Ammon's horn (tissue), 1 donor: ENCODE data around the gene ADCY10.
"Not testable (repeated sequence)": the region's sequence is repeated elsewhere in the genome, so short reads cannot be mapped to it uniquely, and the experiment has no call there.

Source experiments
- DNase-seq: peaks from one replicate; pipeline ENCODE4 v3.0.0-alpha.2; 2016; ENCODE audit warnings: low spot score

Gene ADCY10

DNA sequence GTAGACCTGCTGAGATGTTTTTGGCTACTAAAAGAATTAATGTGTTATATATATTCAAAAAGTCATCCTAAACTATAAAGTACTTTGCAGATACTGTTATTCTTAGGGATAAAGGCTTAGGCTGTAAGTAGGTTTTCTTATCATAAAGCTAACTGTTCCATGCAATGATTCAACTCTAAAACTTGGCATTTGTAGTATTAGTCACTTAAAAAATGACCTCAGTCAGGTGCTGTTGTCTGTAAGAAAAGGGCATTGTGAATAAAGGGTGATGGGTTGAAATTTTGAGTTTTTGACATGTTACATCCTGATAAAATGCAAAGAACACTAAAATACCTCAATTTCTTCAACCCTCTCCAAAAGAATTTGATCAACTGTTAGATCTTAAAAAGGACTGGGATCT is 32.9 kb downstream of the ADCY10 start:
- no peak for DNase-seq

DNA sequence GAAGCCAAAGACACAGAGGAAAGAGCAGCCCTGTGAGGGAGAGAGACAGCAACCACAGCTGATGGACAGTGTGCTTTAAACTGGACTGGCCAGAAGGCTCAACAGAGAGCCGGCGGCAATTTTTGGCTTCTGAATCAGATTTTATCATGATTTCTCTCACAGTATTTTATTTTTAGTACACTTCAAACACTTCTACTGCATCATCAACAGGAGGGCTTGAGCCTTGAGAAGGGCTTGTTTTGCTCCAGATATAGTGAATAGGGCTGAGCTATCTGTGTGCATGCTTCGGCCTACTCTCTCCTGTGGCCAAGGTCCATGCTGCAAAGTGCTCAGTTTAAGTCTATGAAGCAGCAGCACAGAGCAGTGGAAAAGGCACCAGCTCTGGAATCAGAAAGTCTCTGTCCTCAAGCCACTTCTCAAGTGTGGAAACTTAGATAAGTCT is 33.3 kb downstream of the ADCY10 start:
- no peak for DNase-seq

DNA sequence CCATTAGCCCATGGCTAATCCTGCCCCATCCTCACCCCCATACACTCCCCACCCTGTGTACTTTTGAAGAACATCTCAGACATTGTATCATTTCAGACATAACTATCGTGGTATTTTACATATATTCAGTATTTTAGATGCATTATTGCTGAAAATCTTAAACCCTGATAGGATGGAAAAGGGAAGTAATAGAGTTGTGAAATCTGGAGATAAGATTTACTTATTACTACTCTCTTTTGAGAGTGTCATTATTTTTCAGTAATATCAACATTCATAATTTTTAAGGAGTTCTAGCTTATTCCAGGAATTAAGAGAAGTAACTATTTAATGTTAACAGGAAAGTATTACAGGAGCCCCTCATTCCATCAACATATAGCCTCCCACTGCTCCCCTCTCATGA is 34.4 kb downstream of the ADCY10 start:
- DNase-seq, result no peak

DNA sequence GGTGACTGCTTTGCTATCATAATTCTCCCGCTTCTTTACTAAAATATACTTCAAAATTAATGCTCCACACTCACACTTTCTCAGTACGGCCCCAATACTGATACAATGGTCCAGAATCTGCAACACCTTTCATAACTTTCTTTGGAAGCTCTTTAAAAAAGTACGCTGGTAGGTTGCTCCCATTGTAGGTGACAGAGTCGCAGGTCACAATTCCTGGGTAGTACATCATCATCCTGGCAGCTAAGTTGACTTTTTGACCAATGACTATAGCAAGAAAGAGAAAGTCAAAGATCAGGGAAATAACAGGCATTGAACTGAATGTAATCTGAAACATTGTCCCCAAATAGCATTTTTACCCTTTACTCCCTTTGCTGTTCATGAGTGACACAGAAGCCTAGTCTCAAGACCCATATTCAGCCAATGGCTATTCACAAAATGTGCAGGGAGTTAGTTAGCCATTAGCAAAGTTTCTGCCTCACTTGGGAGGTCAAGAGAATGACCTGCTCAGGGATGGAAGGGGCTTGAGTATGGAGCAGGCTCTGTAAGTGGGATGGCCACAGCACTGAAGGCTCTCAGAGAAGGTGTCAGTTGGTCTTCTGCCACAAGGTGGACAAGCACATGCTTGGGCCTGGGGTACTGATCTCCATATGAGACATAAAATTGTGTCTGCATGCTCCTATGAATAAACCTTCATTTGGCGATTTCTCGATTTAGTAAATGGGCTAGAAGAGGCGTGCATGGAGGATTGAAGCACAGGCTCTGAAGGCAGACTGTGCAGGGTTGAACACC is 35.4 kb downstream of the ADCY10 start:
- no peak for DNase-seq

DNA sequence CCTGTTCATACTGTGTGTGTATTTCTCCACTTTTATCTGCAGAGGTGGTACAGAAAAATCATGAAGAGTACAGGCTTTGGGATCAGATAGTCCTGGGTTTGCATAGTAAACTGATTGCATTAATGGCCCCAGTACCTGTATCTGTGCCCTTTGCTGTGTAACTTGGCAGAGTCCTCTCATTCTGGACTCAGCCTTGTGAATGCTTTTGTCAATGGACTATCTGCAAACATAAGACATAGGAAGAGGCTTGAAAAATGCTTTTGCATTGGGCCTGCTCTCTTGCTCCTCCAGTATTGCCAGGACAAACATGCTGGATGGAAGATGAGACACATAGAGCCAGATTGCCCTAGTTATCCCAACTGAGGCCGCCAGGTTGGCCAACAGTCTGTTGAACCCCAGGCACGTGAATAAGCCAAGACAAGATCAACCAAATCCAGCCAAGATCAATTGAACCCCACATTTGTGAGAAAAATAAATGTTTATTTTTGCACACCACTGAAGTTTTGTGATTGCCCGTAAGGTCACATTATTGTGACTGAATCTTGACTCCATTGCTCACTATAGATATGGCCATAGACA is 37.2 kb downstream of the ADCY10 start:
- no peak for DNase-seq

DNA sequence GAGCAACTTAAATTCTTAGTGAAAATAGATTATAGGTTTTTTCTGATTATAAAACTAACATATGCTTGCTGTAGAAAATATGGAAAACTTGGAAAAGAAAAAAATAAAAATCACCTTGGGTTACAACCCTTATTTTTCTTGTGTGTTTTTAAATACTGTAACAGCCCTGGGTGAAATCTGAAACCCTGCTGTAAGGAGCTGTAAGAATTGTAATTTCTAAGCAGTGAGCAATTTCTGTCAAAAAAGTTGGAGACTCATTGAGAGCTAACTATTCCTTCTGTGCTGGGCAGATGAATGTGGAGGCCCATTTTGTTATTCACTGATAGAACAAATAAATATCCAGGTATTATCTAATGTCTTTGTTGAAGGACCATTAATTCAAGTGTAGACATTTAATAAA is 42.6 kb downstream of the ADCY10 start:
- no peak for DNase-seq

DNA sequence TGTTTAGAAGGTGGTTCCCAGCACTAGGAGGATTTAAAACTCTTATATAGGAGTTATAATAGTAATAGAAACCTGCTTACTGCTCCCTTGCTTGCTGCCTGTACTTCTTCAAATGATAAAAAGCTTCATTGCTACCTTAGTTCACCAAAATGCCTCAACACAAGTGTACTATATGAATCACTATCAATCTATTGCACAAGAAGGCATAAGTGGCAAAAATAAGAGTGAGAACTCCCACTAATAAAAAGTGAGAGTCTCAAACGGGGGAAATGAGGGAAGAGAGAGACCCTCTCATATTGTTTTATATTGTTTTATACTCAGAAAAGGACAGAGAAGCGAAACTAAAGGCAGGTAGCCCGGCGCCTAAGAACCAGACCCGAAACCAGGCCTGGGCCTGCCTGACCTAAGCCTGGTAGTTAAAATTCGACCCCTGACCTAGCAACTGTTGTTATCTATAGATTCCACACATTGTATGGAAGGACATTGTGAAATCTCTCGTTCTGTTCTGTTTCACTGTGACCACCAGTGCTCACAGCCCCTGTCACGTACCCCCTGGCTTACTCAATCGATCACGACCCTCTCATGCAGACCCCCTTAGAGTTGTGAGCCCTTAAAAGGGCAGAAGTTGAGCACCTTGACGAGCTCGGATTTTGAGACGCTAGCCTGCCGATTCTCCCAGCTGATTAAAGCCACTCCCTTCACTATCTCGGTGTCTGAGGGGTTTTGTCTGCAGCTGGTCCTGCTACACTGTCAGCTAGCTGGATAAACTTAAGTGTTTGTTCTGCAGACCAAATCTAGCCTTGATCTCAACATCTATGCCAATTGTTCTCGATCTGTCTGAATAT is 44.6 kb downstream of the ADCY10 start:
- not testable (repeated sequence) for DNase-seq

DNA sequence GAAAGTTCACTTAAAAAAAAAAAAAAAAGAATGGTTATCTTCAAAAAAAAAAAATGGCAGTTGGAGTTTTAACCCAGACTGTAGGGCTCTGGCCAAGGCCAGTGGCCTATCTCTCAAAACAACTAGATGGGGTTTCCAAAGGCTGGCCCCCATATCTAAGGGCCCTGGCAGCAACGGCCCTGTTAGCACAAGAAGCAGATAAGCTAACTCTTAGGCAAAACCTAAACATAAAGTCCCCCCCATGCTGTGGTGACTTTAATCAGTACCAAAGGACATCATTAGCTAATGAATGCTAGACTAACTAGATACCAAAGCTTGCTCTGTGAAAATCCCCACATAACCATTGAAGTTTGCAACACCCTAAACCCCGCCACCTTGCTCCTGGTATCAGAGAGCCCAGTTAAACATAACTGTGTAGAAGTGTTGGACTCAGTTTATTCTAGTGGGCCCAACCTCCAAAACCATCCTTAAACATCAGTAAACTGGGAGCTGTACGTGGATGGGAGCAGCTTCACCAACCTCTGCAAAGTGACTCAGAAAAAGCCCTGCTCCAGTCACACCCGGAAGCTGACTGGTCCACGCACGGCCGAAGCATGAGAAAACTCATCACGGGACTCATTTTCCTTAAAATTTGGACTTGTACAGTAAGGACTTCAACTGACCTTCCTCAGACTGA is 47.1 kb downstream of the ADCY10 start:
- DNase-seq, result not testable (repeated sequence)

DNA sequence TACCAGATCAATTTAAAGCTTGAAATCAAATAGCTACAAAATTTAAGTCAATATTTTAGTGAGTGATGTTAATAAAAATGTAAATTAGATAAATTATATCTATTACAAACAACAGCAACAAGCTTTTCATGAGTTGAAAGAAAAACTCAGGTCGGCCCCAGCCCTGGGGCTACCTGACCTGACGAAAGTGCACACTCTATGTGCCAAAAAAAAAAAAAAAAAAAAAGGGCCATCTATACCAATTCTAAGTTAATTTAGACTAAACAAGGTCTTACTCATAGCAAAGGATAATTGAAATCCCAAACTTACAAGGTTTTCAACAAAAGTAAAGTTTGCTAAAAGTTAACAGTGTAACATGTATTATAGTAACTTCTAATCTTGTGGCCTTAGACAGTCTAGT is 47.6 kb downstream of the ADCY10 start:
- DNase-seq, result not testable (repeated sequence)

DNA sequence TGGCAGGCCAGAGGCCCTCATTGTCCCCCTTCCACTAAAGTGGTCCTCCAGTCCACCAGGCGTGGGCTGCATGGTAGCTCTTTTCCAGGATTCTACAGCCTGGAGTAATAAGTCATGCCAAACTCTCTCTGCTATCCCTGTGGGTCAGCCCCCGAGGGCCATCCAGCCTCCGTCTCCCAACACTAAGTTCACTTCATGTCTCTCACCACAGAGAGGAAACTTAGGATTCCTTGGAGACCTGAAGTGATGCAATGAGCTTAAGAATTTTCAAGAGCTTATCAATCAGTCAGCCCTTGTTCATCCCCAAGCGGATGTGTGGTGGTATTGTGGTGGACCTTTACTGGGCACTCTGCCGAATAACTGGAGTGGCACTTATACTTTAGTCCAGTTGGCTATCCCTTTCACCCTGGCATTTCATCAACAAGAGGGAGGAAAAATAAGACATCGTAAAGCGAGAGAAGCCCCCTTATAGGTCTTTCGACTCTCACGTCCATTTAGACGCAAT is 48.1 kb downstream of the ADCY10 start:
- not testable (repeated sequence) for DNase-seq

DNA sequence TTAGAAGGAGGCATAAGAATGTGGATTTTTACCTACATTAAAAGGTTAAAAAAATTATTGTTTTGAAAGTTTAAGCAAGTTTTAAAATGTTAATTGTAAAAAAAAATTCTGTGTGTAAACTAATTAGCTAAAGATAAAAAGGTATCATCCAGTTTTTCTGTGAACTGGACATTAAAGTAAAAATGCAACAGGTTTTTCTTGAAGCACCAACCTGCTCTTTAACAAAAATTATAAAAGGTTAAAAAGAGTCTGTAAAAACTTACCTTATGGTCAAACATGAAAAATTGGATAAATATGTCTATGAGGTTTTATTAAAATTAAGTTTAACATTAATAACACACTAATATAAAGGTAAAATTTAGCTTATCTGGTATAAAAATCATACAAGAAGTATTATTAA is 48.7 kb downstream of the ADCY10 start:
- not testable (repeated sequence) for DNase-seq

DNA sequence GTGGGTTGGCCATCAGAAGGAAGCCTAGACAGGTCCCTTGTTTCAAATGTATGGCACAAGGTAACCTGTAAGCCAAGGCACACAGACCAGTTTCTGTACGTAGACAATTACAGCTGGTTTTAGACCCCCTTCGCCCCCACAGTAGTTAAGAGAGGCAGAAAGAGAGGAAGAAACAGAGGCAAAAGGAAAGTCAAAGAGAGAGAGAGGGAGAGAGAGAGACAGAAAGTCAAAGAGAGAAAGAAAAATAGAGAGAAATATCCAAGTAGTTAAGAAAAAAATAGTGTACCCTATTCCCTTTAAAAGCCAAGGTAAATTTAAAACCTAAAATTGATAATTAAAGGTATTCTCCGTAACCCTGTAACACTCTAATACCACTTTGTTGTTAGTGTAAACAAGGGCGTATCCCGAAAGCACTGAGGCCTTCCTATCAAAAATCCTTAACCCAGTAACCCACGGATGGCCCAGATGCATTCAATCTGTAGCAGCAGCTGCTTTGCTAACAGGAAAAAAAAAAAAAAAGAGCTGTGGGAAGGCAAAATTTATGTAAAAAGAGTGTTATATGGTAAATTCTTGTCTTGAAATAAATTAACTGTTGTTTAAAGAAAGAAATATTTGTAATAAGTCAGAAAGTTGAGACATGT is 49.4 kb downstream of the ADCY10 start:
- no peak for DNase-seq

DNA sequence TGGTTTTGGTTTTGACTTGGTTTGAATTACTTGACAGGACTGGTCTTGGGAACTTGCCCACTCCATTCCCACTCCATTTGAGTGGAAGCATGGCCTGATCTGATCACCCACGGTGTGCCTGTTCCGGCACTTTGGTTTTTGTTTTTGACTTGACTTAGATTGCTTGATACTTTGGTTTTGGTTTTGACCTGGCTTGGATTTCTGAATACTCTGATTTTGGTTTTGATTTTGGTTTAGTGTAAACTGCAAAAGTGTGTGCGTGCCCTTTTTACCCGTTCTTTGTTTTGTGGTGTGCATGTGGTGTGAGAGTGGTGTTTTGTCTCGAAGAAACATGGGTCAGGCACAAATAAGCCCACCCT is 50.0 kb downstream of the ADCY10 start:
- no peak for DNase-seq

DNA sequence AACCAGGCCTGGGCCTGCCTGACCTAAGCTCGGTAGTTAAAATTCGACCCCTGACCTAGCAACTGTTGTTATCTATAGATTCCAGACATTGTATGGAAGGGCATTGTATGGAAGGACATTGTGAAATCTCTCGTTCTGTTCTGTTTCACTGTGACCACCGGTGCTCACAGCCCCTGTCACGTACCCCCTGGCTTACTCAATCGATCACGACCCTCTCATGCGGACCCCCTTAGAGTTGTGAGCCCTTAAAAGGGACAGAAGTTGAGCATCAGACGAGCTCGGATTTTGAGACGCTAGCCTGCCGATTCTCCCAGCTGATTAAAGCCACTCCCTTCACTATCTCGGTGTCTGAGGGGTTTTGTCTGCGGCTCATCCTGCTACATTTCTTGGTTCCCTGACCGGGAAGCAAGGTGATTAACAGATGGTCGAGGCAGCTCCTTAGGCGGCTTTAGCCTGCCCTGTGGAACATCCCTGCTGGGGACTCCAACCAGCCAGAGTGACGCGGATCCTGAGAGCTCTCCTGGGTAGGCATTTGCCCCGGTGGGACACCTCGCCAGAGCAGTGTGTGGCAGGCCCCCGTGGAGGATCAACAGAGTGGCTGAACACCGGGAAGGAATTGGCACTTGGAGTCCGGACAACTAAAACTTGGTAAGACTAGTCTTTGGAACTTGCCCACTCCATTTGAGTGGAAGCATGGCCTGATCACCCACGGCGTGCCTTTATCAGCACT is 50.6 kb downstream of the ADCY10 start:
- not testable (repeated sequence) for DNase-seq

DNA sequence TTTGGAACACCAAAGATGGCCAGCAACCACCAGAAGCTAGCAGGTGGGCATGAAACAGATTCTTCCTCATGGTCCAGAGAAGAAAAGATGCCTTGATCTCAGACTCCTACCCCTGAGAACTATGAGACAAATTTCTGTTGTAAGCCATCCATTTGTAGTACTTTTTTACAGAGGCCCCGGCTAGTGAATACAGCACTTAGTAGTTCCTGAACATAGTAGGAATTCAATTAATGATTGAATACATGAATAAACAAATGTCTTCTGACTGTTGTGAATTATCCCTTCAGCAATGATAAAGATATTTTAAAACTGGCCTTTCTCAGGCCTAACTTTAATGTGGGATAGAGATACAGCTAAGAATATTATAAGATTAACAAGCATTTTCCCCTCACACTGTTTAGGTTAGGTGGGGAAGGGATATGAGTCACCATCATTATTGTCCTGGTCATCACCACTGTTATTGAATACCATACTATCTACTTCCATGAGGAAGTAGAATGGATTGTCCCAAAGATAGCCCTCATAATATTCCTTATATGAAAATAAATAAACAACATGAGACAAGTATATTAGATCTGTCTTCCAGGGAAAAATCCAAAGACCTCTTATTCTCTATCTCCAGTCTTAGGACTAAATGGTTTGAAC is 51.4 kb downstream of the ADCY10 start:
- DNase-seq, result no peak

DNA sequence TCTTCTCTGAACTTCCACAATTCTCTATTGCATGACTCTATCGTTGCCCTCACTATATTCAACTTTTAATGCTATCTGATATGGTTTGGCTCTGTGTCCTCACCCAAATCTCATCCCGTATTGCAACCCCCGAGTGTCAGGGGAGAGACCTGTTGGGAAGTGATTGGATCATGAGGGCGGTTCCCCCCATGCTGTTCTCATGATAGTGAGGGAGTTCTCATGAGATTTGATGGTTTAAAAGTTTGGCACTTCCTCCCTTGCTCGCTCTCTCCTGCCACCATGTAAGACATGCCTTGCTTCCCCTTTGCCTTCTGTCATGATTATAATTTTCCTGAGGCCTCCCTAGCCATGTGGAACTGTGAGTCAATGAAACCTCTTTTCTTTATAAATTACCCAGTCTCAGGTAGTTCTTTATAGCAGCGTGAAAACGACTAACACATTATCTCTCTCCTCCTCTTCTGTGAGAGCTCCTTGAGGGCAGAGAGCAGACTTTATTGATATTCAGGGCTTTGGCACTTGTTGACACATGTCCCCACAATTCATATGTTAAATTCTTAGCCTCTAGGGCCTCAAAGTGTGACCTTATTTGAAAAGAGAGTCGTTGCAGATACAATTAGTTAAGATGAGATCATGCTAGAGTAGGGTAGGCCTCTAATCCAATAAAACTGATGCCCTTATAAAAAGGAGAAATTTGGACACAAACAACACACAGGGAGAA is 52.1 kb downstream of the ADCY10 start:
- DNase-seq, result no peak

DNA sequence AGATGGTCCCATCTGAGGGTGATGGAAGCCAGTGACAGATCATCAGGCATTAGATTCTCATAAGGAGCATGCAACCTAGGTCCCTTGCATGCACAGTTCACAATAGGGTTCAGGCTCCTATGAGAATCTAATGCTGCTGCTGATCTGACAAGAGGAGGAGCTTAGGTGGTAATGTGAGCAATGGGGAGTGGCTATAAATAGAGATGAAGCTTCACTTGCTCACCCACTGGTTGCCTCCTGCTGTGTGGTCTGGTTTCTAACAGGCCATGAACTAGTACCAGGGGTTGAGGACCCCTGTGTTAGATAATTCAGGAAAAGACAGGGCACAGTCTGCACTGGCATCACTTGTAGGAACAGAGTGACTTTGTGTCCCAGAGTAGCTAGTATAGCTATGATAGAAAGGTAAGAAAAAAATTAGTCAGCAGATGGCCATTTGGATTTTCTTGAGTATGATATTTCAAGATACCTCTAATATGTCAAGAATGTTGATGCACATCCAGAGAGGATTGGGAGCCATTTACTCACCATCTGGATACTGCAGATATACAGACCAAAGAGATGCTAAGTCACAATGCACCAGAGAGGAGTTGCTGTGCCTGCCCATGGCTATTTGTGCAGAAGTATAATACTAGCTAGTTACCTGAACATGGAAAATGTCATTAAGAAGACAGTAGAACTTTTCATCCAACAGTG is 53.6 kb downstream of the ADCY10 start:
- no peak for DNase-seq

DNA sequence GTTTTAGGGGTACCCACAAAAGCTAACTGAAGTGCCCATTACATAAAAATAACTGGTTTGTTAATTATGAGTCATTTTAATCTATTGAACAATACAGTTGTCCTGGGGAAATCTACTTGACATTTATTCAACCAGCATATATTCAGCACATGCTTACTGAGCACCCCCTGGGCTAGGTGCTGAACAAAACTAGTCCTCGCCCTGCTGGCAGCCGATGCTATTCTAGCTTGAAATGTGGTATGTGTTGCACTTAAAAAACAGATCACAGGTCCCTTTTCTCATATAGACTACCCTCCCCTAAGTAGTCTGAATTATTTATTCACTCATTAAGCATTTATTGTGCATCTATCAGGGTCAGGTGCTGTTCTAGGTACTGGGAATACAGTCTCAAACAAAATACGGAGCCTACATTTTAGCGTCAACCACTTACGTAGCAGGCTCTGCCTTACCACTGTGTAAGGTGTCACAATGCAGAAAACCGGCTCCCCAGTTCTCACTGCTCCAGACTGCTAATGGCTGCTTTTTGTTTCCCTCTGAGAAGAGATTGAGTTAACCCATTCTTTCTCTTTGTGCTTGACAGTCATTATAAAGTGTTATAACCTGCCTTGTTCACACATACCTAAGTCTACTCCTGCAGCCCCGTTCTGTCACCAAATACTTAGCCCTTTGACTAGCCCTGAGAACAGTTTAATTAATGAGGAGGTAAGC is 57.1 kb downstream of the ADCY10 start:
- no peak for DNase-seq

DNA sequence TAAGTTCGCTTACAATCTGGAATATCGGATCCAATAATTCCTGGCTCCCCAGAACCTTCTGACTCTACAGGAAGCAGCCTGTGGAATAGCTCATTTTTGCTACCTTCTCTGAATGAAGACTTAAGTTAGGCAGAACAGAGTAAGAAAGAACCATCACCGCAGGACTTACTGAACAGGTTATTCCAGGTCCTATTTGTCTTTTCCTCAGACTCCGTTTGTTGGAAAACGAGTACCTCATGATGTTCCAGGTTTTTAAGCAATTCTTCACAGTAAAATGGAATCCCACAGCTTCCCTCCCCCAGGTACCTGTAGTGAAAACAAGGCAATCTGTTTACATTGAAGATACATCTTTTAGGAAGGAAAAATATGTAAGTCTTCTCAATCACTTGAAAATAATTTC is 59.8 kb downstream of the ADCY10 start:
- DNase-seq, result no peak
